HG02642 (cell line): ENCODE results near the gene NBPF4.
"Not testable (repeated sequence)": the region's sequence is repeated elsewhere in the genome, so short reads cannot be mapped to it uniquely, and the experiment has no call there.

ENCODE experiments used
- ATAC-seq: cut with Tn5 transposase; IDR thresholded peaks from one replicate; pipeline ENCODE4 v1.9.1; 2021; ENCODE audit warnings: mild to moderate bottlenecking; ENCODE audit not compliant: unreplicated experiment, poor library complexity

Gene NBPF4

GRCh38 chr1:108243976-108244375, at the start of gene NBPF4:
Gene NBPF4, minus strand, starts transcription at chr1:108244076. Its CDS starts 315 bp downstream, at chr1:108243761.
- ATAC-seq, result not testable (repeated sequence)

- ATAC-seq, result not testable (repeated sequence)
Observed at GRCh38 chr1:108282528-108283257, 38.8 kb upstream of the NBPF4 start.

GRCh38 chr1:108272485-108273327, 28.8 kb upstream of the NBPF4 start:
- peak; percentile 69 for ATAC-seq

- not testable (repeated sequence) for ATAC-seq
Observed at GRCh38 chr1:108267097-108267496, 23.2 kb upstream of the NBPF4 start.

GRCh38 chr1:108261967-108262366, 18.1 kb upstream of the NBPF4 start:
- not testable (repeated sequence) for ATAC-seq

GRCh38 chr1:108261519-108261918, 17.6 kb upstream of the NBPF4 start:
- not testable (repeated sequence) for ATAC-seq

- ATAC-seq, result not testable (repeated sequence)
Observed at GRCh38 chr1:108260578-108261259, 16.8 kb upstream of the NBPF4 start.

GRCh38 chr1:108255426-108255825, 11.6 kb upstream of the NBPF4 start:
- ATAC-seq, result peak; percentile 68

- ATAC-seq, result not testable (repeated sequence)
Observed at GRCh38 chr1:108239426-108239825, 4.5 kb downstream of the NBPF4 start.

GRCh38 chr1:108235308-108235707, 8.6 kb downstream of the NBPF4 start:
- not testable (repeated sequence) for ATAC-seq

- not testable (repeated sequence) for ATAC-seq
Observed at GRCh38 chr1:108232183-108232582, 11.7 kb downstream of the NBPF4 start.

GRCh38 chr1:108229976-108230375, 13.9 kb downstream of the NBPF4 start:
- ATAC-seq, result not testable (repeated sequence)

GRCh38 chr1:108227772-108228171, 16.1 kb downstream of the NBPF4 start:
- ATAC-seq, result not testable (repeated sequence)

- not testable (repeated sequence) for ATAC-seq
Observed at GRCh38 chr1:108226855-108227254, 17.0 kb downstream of the NBPF4 start.

GRCh38 chr1:108223226-108223625, 20.6 kb downstream of the NBPF4 start:
- not testable (repeated sequence) for ATAC-seq

- not testable (repeated sequence) for ATAC-seq
Observed at GRCh38 chr1:108217515-108218174, 26.2 kb downstream of the NBPF4 start.

- ATAC-seq, result not testable (repeated sequence)
Observed at GRCh38 chr1:108217007-108217406, 26.9 kb downstream of the NBPF4 start.

- ATAC-seq, result not testable (repeated sequence)
Observed at GRCh38 chr1:108216028-108216890, 27.6 kb downstream of the NBPF4 start.
